H1 (cell line): ENCODE measurements around the gene LRPAP1.

Source experiments
- CTCF ChIP-seq, 3 experiments: IDR thresholded peaks; 1 replicate in 2 of 3; 2 replicates in 1 of 3; pipeline versions ENCODE4 v1.5.1 to v1.6.1; 2011; ENCODE audit warnings: low read length in 3 of 3, mild to moderate bottlenecking in 3 of 3, inconsistent platforms in 2 of 3, low read depth in 1 of 3, moderate library complexity in 1 of 3; ENCODE audit not compliant: insufficient read depth in 1 of 3; ENCODE audit errors: control extremely low read depth in 1 of 3
- E2F6 ChIP-seq: IDR thresholded peaks from 2 replicates; pipeline ENCODE4 v1.6.1; 2012; ENCODE audit warnings: inconsistent platforms
- EP300 ChIP-seq, 2 experiments: IDR thresholded peaks; 1 replicate in 1 of 2; 2 replicates in 1 of 2; pipeline ENCODE4 v1.6.1; 2011 to 2012; ENCODE audit warnings: low read depth in 2 of 2, low read length in 2 of 2, mild to moderate bottlenecking in 2 of 2, borderline replicate concordance in 1 of 2, inconsistent platforms in 1 of 2, moderate library complexity in 1 of 2
- MAX ChIP-seq: IDR thresholded peaks from 2 replicates; pipeline ENCODE4 v1.6.1; 2012; ENCODE audit warnings: inconsistent platforms
- PHF8 ChIP-seq: fragments of 200-600 bp; sonication (generic); conservative IDR thresholded peaks from 2 replicates; pipeline ENCODE4 v1.7.1; 2012; ENCODE audit warnings: low read depth, mild to moderate bottlenecking, inconsistent platforms, low read length, moderate library complexity
- POLR2AphosphoS5 ChIP-seq: IDR thresholded peaks from 2 replicates; pipeline ENCODE4 v1.6.1; 2011; ENCODE audit warnings: low read depth, low read length
- SAP30 ChIP-seq: fragments of 300-600 bp; sonication (generic); IDR thresholded peaks from 2 replicates; pipeline ENCODE4 v1.7.1; 2012; ENCODE audit warnings: low read length, moderate library complexity, mild to moderate bottlenecking, inconsistent platforms; ENCODE audit not compliant: insufficient read depth, insufficient replicate concordance

GRCh38 chr4:3486541-3487540 is 45.4 kb downstream of the LRPAP1 start:
- TF ChIP-seq POLR2AphosphoS5 (no peak), PHF8 (no peak), SAP30 (peak; percentile 30), CTCF (IDR thresholded peaks at IDR 0.05; ENCODE audit: control extremely low read depth in 1 of 3, insufficient read depth in 1 of 3, low read depth in 1 of 3, low read length in 3 of 3) (no peak), MAX (peak; percentile 63), EP300 (IDR thresholded peaks at IDR 0.05; ENCODE audit: borderline replicate concordance in 1 of 2, low read depth in 2 of 2, low read length in 2 of 2) (no peak), E2F6 (no peak)
